Stomach (tissue), 9 donors: ENCODE measurements around the gene ROCK2. TPM values are rescaled to one million over a fixed set of nuclear protein-coding genes. Genes with fewer than 3 reads are reported as not detected.

Experiments used
- DNase-seq, 2 donors: peaks; one replicate each; pipeline versions ENCODE4 v3.0.0 to v3.0.0-alpha.2; 2013 to 2019
- H3K27ac ChIP-seq, 5 donors: fragments of 200-600 bp in 4 of 5; sonication (generic) in 4 of 5; one replicate each; pipeline ENCODE4 v1.5.1; 2013 to 2019; ENCODE audit warnings: mild to moderate bottlenecking in 1 of 5, moderate library complexity in 1 of 5
- H3K27me3 ChIP-seq, 3 donors: fragments of 200-600 bp; sonication (generic); one replicate each; pipeline ENCODE4 v1.5.1; 2017 to 2019; ENCODE audit warnings: mixed run types in 1 of 3
- H3K36me3 ChIP-seq, 4 donors: fragments of 200-600 bp; sonication (generic); 1 replicate in 3 of 4; 2 replicates in 1 of 4; pipeline ENCODE4 v1.5.1; 2016 to 2019
- H3K4me1 ChIP-seq, 4 donors: fragments of 200-600 bp; sonication (generic); one replicate each; pipeline ENCODE4 v1.5.1; 2016 to 2019
- H3K4me3 ChIP-seq, 4 donors: fragments of 200-600 bp; sonication (generic) in 3 of 4; one replicate each; pipeline ENCODE4 v1.5.1; 2016 to 2019; ENCODE audit warnings: mild to moderate bottlenecking in 1 of 4
- H3K9me3 ChIP-seq, 4 donors: fragments of 200-600 bp; sonication (generic); one replicate each; pipeline ENCODE4 v1.5.1; 2016 to 2019
- CTCF ChIP-seq, 7 experiments: fragments of 450-650 bp in 4 of 7; fragments of 200-600 bp in 3 of 7; sonication (generic) in 3 of 7; IDR thresholded peaks; one replicate each; pipeline ENCODE4 v1.5.1; 2016 to 2019; ENCODE audit warnings: antibody characterized with exemption in 7 of 7, control low read depth in 2 of 7, mild to moderate bottlenecking in 1 of 7
- EP300 ChIP-seq: sonication (generic); formaldehyde crosslinking; IDR thresholded peaks from one replicate; pipeline ENCODE4 v1.6.1; 2017; ENCODE audit warnings: antibody characterized with exemption
- POLR2A ChIP-seq, 4 donors: fragments of 450-650 bp; IDR thresholded peaks; one replicate each; pipeline ENCODE4 v1.6.1; 2016; ENCODE audit warnings: antibody characterized with exemption in 4 of 4, control low read depth in 2 of 4, mild to moderate bottlenecking in 1 of 4, moderate library complexity in 1 of 4
- POLR2AphosphoS5 ChIP-seq, 3 donors: sonication (generic); formaldehyde crosslinking; IDR thresholded peaks; one replicate each; pipeline ENCODE4 v1.6.1; 2016; ENCODE audit warnings: antibody characterized with exemption in 3 of 3
- WGBS, 5 donors: extraction: QIAGEN DNeasy Blood & Tissue Kit in 3 of 5; methylation state at CpG; one replicate each; pipeline versions ENCODE4 v1.1.5 to v1.1.7; 2013 to 2018; 5-methylcytosine and 5-hydroxymethylcytosine counted together
- intact Hi-C: fragments of 100-400 bp; cut with DNase I; formaldehyde crosslinking; loops from one replicate; pipeline ENCODE4 v1.15.1; 2023; ENCODE audit warnings: low total_unique reads
- polyA plus RNA-seq, 3 donors: library from polyadenylated mRNA; stranded (reverse); fragments of 200-250 nt; gene quantifications; one replicate each; pipeline ENCODE4 v1.2.3, GENCODE V29; 2013
- total RNA-seq, 5 donors: library from RNA; depleted of rRNA; stranded (reverse); fragments of >200 nt; gene quantifications; one replicate each; pipeline versions ENCODE4 v1.1.0 to v1.2.3, GENCODE V29; 2014 to 2016
- donor health status: healthy with polysubstance abuse.
- donor health status: Bipolar disorder and iron deficiency.
- donor health status: healthy.

The ROCK2 gene
- total and polyA plus RNA-seq, 8 donors, result 5.6 to 113 (median 35.9) TPM

DNA sequence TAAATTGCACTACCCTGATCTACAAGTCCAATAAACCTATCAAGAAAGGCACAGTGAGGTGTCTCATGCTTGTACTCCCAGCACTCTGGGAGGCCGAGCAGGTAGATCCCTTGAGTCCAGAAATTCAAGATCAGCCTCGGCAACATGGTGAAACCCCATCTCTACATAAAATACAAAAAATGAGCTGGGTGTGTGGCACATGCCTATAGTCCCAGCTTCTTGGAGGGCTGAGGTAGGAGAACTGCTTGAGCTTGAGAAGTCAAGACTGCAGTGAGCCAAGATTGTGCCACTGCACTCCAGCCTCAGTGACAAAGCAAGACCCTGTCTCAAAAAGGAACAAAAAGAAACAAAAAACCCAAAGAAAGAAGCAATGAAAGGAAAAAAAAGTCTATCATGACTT is 58.9 kb downstream of the ROCK2 start:
- Histone ChIP-seq H3K9me3 (peaks cover 0 to 5% (median 0%) of the 10 kb centered on the region in 4 donors), H3K4me1 (peaks cover 4 to 32% (median 15%) of the 10 kb centered on the region in 4 donors), H3K4me3 (no peak overlapping the region), H3K27me3 (no peaks in the 10 kb centered on the region), H3K36me3 (peaks cover 9 to 30% (median 25%) of the 10 kb centered on the region in 4 donors), H3K27ac (no peak overlapping the region)
- no peak for TF ChIP-seq CTCF (IDR thresholded peaks at IDR 0.05)
- TF ChIP-seq POLR2A (IDR thresholded peaks at IDR 0.05), result no peak
- no peak for TF ChIP-seq EP300
- no peak for TF ChIP-seq POLR2AphosphoS5 (IDR thresholded peaks at IDR 0.05)
- DNase-seq, result no peak
- intact Hi-C loops, result no loop called here
- 92 to 100% (median 99%) methylated on average over 2 of the region's 2 CpGs for WGBS, 5 donors

- H3K9me3 ChIP-seq, result peaks cover 0 to 5% (median 0%) of the 10 kb centered on the region in 4 donors
- no peak overlapping the region for H3K4me3 ChIP-seq
- TF ChIP-seq CTCF (IDR thresholded peaks at IDR 0.05) (no peak), POLR2AphosphoS5 (IDR thresholded peaks at IDR 0.05) (no peak)
- peaks cover 0 to 2% (median under 1%) of the 10 kb centered on the region in 4 donors for H3K4me1 ChIP-seq
- H3K27me3 ChIP-seq, result no peaks in the 10 kb centered on the region
- 79 to 91% (median 81%) methylated on average over 3 of the region's 3 CpGs for WGBS, 5 donors
- intact Hi-C loops, result no loop called here
- H3K27ac ChIP-seq, result no peak overlapping the region
- H3K36me3 ChIP-seq, result peaks cover 9 to 40% (median 35%) of the 10 kb centered on the region in 4 donors
- no peak for DNase-seq
Measured at GRCh38 chr2:11281186-11281585, 63.2 kb downstream of the ROCK2 start.

DNA sequence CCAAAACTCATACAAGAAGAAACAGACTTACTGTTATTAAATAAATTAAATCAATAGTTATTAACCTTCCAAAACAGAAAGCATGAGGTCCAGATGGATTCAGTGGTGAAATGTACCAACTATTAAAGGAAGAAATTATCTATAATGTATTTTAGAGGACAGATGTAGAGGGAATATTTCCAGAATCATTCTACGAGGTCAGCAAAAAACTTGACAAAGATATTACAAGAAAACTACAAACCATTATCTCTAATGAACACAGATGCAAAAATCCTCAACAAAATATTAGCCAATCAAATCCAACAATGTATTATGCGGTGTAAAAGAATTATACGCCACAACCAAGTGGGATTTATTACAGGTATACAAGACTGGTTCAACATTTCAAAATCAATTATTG is 63.7 kb downstream of the ROCK2 start:
- Histone ChIP-seq H3K27me3 (no peaks in the 10 kb centered on the region), H3K4me3 (no peak overlapping the region), H3K36me3 (peaks cover 9 to 36% (median 34%) of the 10 kb centered on the region in 4 donors), H3K9me3 (peaks cover 0 to 5% (median 0%) of the 10 kb centered on the region in 4 donors), H3K4me1 (peaks cover 0 to 6% (median 0%) of the 10 kb centered on the region in 4 donors), H3K27ac (no peak overlapping the region)
- DNase-seq, result no peak
- WGBS, 5 donors, result 91 to 99% (median 98%) methylated on average over 3 of the region's 3 CpGs
- intact Hi-C loops, result no loop called here
- TF ChIP-seq POLR2A (IDR thresholded peaks at IDR 0.05) (no peak), POLR2AphosphoS5 (IDR thresholded peaks at IDR 0.05) (no peak), CTCF (IDR thresholded peaks at IDR 0.05) (no peak), EP300 (no peak)

DNA sequence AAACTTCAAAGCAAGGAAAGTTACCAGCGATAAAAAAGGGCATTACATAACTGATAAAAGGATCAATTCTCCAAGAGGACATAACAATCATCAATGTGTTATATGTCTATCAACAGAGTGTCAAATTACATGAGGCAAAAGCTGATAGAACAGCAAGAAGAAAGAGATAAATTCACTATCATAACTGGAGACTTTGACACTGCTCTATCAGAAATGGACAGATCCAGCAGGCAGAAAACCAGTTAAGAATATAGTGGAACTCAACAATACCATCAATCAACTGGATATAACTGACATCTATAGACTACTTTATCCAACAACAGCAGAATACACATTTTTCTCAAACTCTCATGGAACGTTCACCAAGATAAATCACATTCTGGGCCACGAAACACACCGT is 65.0 kb downstream of the ROCK2 start:
- Histone ChIP-seq H3K27me3 (no peaks in the 10 kb centered on the region), H3K4me1 (peaks cover 0 to 7% (median 0%) of the 10 kb centered on the region in 4 donors), H3K27ac (no peak overlapping the region), H3K4me3 (no peak overlapping the region), H3K9me3 (peaks cover 0 to 5% (median 0%) of the 10 kb centered on the region in 4 donors), H3K36me3 (peaks cover 9 to 27% (median 22%) of the 10 kb centered on the region in 4 donors)
- TF ChIP-seq CTCF (IDR thresholded peaks at IDR 0.05) (no peak), POLR2A (IDR thresholded peaks at IDR 0.05) (no peak), EP300 (no peak), POLR2AphosphoS5 (IDR thresholded peaks at IDR 0.05) (no peak)
- WGBS, 5 donors, result 63 to 81% (median 68%) methylated on average over 4 of the region's 4 CpGs
- DNase-seq, result no peak
- intact Hi-C loops, result no loop called here
